Common myeloid progenitor, CD34-positive (primary cell): Measurements from ENCODE around the gene ZSCAN18.

Experiments
- CTCF ChIA-PET: fragments of 350-600 bp; sonication (Branson Sonifier 250); formaldehyde crosslinking; loops from one replicate; lab custom pipeline; 2021; ENCODE audit warnings: antibody characterized with exemption; lab: Charles Lee
- POLR2A ChIA-PET: fragments of 350-600 bp; sonication (Branson Sonifier 250); formaldehyde crosslinking; loops from one replicate; lab custom pipeline; 2021; ENCODE audit warnings: antibody characterized with exemption; lab: Charles Lee
- DNase-seq, 3 donors: peaks; one replicate each; pipeline versions ENCODE4 v3.0.0 to v3.0.0-alpha.2; 2013
- H3K27ac ChIP-seq, 2 experiments: 1 replicate in 1 of 2; 2 replicates in 1 of 2; pipeline ENCODE4 v1.7.0; 2013; ENCODE audit warnings: inconsistent platforms in 2 of 2, low read length in 2 of 2, mild to moderate bottlenecking in 2 of 2, low read depth in 1 of 2, moderate library complexity in 1 of 2; ENCODE audit not compliant: severe bottlenecking in 2 of 2, insufficient read depth in 1 of 2, poor library complexity in 1 of 2
- H3K27me3 ChIP-seq, 5 experiments: replicated peaks in 2 of 5; 1 replicate in 3 of 5; 2 replicates in 2 of 5; pipeline versions ENCODE4 v1.6.1 to v1.7.0; 2013; ENCODE audit warnings: low read length in 4 of 5, mild to moderate bottlenecking in 2 of 5, moderate library complexity in 2 of 5, inconsistent platforms in 1 of 5; ENCODE audit not compliant: insufficient read depth in 5 of 5, control insufficient read depth in 4 of 5
- H3K36me3 ChIP-seq, 4 experiments: 1 replicate in 2 of 4; 2 replicates in 2 of 4; pipeline versions ENCODE4 v1.6.1 to v1.7.0; 2013; ENCODE audit warnings: low read length in 3 of 4, control low read depth in 1 of 4, mild to moderate bottlenecking in 1 of 4; ENCODE audit not compliant: control insufficient read depth in 4 of 4, insufficient read depth in 4 of 4
- H3K4me1 ChIP-seq, 4 experiments: 1 replicate in 3 of 4; 2 replicates in 1 of 4; pipeline versions ENCODE4 v1.6.1 to v1.7.1; 2013; ENCODE audit warnings: low read length in 3 of 4, mild to moderate bottlenecking in 3 of 4, control low read depth in 1 of 4, inconsistent platforms in 1 of 4, moderate library complexity in 1 of 4; ENCODE audit not compliant: control insufficient read depth in 4 of 4, insufficient read depth in 4 of 4; ENCODE audit errors: control extremely low read depth in 1 of 4
- H3K4me3 ChIP-seq, 7 experiments: 1 replicate in 4 of 7; 2 replicates in 3 of 7; pipeline versions ENCODE4 v1.5.1 to v1.7.0; 2013; ENCODE audit warnings: mild to moderate bottlenecking in 7 of 7, low read length in 6 of 7, moderate library complexity in 6 of 7, inconsistent platforms in 2 of 7, low read depth in 2 of 7, control low read depth in 1 of 7; ENCODE audit not compliant: insufficient read depth in 4 of 7, control insufficient read depth in 1 of 7; ENCODE audit errors: extremely low read depth in 1 of 7
- H3K9me3 ChIP-seq, 5 experiments: 1 replicate in 4 of 5; 2 replicates in 1 of 5; pipeline versions ENCODE4 v1.6.1 to v1.7.1; 2013; ENCODE audit warnings: low read length in 4 of 5, mild to moderate bottlenecking in 2 of 5, inconsistent platforms in 1 of 5, low read depth in 1 of 5, moderate library complexity in 1 of 5; ENCODE audit not compliant: control insufficient read depth in 4 of 5, insufficient read depth in 2 of 5; ENCODE audit errors: control extremely low read depth in 1 of 5
- whole genome bisulfite sequencing: methylation state at CpG from one replicate; pipeline ENCODE4 v1.1.5; 2013; ENCODE audit not compliant: insufficient coverage; 5-methylcytosine and 5-hydroxymethylcytosine counted together

The ZSCAN18 gene

DNA sequence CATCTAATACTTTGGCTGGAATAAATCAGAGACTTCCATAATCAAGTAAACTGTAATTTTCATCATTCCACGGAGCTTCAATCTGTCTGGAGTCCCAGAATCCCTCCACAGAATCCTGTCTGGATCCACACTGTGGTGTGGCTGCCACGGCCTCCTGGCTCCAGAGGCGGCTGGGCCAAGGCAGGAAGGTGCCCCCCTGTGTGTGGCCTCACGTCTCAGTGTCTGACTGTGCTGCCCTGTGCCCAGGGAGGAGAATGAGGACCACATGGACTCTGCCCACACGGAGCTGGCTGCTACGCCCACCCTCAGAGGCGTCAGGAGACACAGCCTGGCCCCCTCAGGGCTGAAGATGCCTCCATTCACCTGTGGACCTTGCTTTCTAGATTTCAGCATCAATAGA is 51.2 kb downstream of the ZSCAN18 start:
- peaks cover 6 to 82% (median 75%) of the 10 kb centered on the region in 5 experiments for H3K9me3 ChIP-seq
- CTCF ChIA-PET = interaction anchor here (1.8 kb wide), 1 partner anchor 24 kb away, joined by 5 read pairs; no protein-coding TSS in a partner anchor
- H3K27ac ChIP-seq = no peak overlapping the region
- POLR2A ChIA-PET = no interaction called here
- 95% methylated on average over 7 of the region's 7 CpGs for WGBS
- no peaks in the 10 kb centered on the region for H3K36me3 ChIP-seq
- no peak for DNase-seq
- H3K4me1 ChIP-seq = no peaks in the 10 kb centered on the region
- H3K4me3 ChIP-seq = no peak overlapping the region
- H3K27me3 ChIP-seq = peaks cover 0 to 9% (median 0%) of the 10 kb centered on the region in 5 experiments

GRCh38 chr19:58045411-58046050 is 52.5 kb downstream of the ZSCAN18 start:
- H3K9me3 ChIP-seq = peaks cover 6 to 81% (median 77%) of the 10 kb centered on the region in 5 experiments
- no peak for DNase-seq
- H3K4me3 ChIP-seq = no peak overlapping the region
- peaks cover 0 to 9% (median 0%) of the 10 kb centered on the region in 5 experiments for H3K27me3 ChIP-seq
- ChIA-PET CTCF (interaction anchor here (1.3 to 1.8 kb wide), 2 partner anchors 10 to 23 kb away, joined by 4 read pairs; no protein-coding TSS in a partner anchor), POLR2A (no interaction called here)
- no peaks in the 10 kb centered on the region for H3K36me3 ChIP-seq
- 96% methylated on average over 22 of the region's 24 CpGs for WGBS
- no peak overlapping the region for H3K27ac ChIP-seq
- H3K4me1 ChIP-seq = no peaks in the 10 kb centered on the region

- 92% methylated on average over 26 of the region's 26 CpGs for WGBS
- H3K9me3 ChIP-seq = peaks cover 6 to 86% (median 79%) of the 10 kb centered on the region in 5 experiments
- H3K36me3 ChIP-seq = no peaks in the 10 kb centered on the region
- no peaks in the 10 kb centered on the region for H3K4me1 ChIP-seq
- H3K4me3 ChIP-seq = no peak overlapping the region
- ChIA-PET CTCF (interaction anchor here (1.8 kb wide), 1 partner anchor 23 kb away, joined by 4 read pairs; no protein-coding TSS in a partner anchor), POLR2A (no interaction called here)
- peaks cover 0 to 9% (median 0%) of the 10 kb centered on the region in 5 experiments for H3K27me3 ChIP-seq
- no peak overlapping the region for H3K27ac ChIP-seq
- DNase-seq = no peak
Measured at GRCh38 chr19:58044886-58045285, 53.1 kb downstream of the ZSCAN18 start.

DNA sequence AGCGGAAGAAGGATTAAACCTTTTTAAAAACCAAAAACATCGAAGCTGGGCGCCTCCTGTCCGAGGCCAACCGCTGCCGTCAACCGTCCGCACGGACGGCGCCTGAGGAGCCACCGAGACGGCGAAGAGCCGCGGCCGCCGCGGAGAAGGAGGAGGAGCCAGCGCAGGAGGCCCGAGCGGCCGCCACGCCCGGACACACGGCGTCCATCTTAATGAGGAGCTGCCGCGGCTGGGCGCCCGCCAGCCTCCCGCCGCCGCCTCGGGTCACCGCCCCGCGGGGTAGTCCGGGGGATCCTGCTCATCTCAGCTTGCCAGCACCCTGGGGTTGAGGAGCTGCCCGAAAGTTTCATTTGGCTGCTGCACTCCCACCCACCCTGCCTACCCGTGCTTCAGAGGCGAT is 53.6 kb downstream of the ZSCAN18 start:
- Histone ChIP-seq H3K27me3 (peaks cover 0 to 9% (median 0%) of the 10 kb centered on the region in 5 experiments), H3K4me3 (no peak overlapping the region), H3K4me1 (no peaks in the 10 kb centered on the region), H3K27ac (no peak overlapping the region), H3K36me3 (no peaks in the 10 kb centered on the region), H3K9me3 (peaks cover 6 to 82% (median 75%) of the 10 kb centered on the region in 5 experiments)
- 72% methylated on average over 34 of the region's 42 CpGs for WGBS
- CTCF ChIA-PET = interaction anchor here (1.8 kb wide), 1 partner anchor 22 kb away, joined by 4 read pairs; no protein-coding TSS in a partner anchor
- DNase-seq = no peak
- POLR2A ChIA-PET = no interaction called here

DNA sequence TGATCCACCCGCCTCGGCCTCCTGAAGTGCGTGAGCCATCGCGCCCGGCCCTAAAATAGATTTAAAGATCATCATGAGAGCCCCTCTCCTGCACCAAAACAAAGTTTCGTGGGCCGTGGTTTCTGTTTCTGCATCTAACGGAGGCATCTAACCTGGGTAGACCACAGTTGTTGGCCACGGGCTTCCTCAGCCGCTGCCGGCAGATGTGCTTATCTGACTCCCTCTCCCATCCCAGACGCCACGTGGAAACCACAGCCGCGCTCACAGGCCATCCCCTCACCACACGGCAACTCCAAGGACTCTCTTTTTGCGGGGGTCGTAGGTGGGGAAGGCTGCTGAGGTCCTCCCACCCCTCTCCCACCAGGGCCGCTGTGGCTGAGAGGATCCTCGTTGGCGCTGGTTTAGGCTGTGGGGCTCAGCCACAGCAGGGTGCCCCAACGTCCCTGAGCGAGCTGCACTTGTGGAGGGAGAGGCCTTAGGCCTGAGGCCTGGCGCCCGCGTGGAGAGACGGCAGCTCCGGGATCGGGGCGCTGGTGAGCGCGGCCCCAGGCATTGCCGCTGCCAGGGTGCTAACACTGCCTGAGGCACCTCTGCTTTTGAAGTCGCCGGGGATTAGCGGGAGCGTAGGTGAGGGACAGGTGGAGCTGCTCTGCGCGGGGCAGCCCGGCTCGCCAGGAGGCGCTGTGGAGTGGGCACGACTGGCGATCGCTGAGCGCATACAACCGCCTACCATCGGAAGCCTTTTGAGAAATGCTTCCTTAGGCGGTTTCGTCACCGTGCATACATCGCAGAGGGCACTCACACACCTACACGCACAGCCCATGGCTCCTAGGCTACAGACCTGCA is 55.3 kb downstream of the ZSCAN18 start:
- CTCF ChIA-PET = no interaction called here
- peaks cover 1 to 80% (median 67%) of the 10 kb centered on the region in 5 experiments for H3K9me3 ChIP-seq
- H3K4me3 ChIP-seq = no peak overlapping the region
- no peak overlapping the region for H3K27ac ChIP-seq
- no peaks in the 10 kb centered on the region for H3K36me3 ChIP-seq
- 45% methylated on average over 39 of the region's 54 CpGs for WGBS
- POLR2A ChIA-PET = no interaction called here
- DNase-seq = peak in 2 of 3 donors; percentile 41 to 55
- peaks cover 0 to 13% (median 0%) of the 10 kb centered on the region in 4 experiments for H3K4me1 ChIP-seq
- peaks cover 0 to 13% (median 0%) of the 10 kb centered on the region in 5 experiments for H3K27me3 ChIP-seq

DNA sequence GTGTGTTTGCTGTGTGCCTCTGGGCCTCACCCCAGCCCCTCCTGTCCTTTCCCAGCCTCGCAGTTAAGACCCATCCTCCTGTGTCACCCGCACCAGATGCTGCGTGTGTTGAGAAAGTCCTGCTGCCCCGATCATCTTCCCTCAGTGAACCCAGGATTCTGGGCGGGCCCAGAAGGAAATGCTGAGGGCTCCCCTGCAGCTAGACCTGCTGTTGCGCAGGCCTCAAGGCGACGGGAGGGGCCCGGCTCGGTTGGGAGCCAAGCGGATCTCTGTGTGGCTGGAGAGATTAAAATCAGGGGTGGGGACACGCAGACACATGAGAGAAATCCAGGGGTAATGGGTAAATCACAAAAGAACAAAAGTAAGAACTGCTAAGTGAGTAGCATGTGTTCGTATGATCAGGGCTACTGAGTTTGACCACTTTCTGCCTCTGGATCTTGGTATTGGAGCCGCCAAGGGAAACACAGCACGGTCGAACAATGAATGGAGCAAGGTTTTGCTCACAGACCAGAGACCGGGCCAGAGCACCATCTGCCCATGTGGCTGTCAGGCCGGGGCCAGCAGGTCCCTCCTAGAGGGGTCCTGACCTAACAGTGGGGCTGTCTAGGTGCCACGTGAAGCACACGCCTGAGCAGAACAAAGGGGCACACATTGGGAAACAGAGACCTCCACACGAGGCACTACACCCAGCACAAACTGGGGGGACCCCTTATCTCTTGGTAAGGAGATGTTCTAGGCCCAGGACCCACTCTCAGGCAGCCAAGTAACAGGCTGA is 57.1 kb downstream of the ZSCAN18 start:
- DNase-seq = no peak
- 97% methylated on average over 20 of the region's 21 CpGs for WGBS
- Histone ChIP-seq H3K27ac (no peak overlapping the region), H3K36me3 (no peaks in the 10 kb centered on the region), H3K9me3 (peaks cover 0 to 73% (median 50%) of the 10 kb centered on the region in 5 experiments), H3K4me3 (no peak overlapping the region), H3K4me1 (peaks cover 0 to 13% (median 0%) of the 10 kb centered on the region in 4 experiments), H3K27me3 (peaks cover 0 to 13% (median 0%) of the 10 kb centered on the region in 5 experiments)
- POLR2A ChIA-PET = no interaction called here
- CTCF ChIA-PET = interaction anchor here (1.5 kb wide), 1 partner anchor 16 kb away, joined by 3 read pairs; no protein-coding TSS in a partner anchor
